Thyroid gland (tissue), 4 donors: ENCODE data around the gene CCDC38.

Source experiments
- CTCF ChIP-seq, 6 experiments: fragments of 200-600 bp in 3 of 6; fragments of 450-650 bp in 3 of 6; sonication (generic) in 3 of 6; IDR thresholded peaks; one replicate each; pipeline ENCODE4 v1.5.1; 2016 to 2019; ENCODE audit warnings: antibody characterized with exemption in 6 of 6, mild to moderate bottlenecking in 2 of 6, inconsistent platforms in 1 of 6, moderate library complexity in 1 of 6
- POLR2A ChIP-seq, 2 donors: fragments of 450-650 bp; IDR thresholded peaks; one replicate each; pipeline ENCODE4 v1.6.1; 2017; ENCODE audit warnings: antibody characterized with exemption in 2 of 2, mild to moderate bottlenecking in 2 of 2, moderate library complexity in 1 of 2

GRCh38 chr12:95953000-95953399 is 10.6 kb upstream of the CCDC38 start:
- TF ChIP-seq CTCF (IDR thresholded peaks at IDR 0.05) = no peak
- no peak for TF ChIP-seq POLR2A (IDR thresholded peaks at IDR 0.05)
